Esophagus muscularis mucosa (tissue), 4 donors: ENCODE measurements around the gene MTPN.

Source experiments
- CTCF ChIP-seq, 3 experiments: fragments of 200-600 bp in 2 of 3; fragments of 450-650 bp in 1 of 3; sonication (generic) in 2 of 3; IDR thresholded peaks; one replicate each; pipeline ENCODE4 v1.5.1; 2017 to 2019; ENCODE audit warnings: antibody characterized with exemption in 3 of 3, mild to moderate bottlenecking in 2 of 3, moderate library complexity in 1 of 3
- EP300 ChIP-seq: sonication (generic); formaldehyde crosslinking; IDR thresholded peaks from one replicate; pipeline ENCODE4 v1.6.1; 2017; ENCODE audit warnings: antibody characterized with exemption
- POLR2A ChIP-seq: fragments of 450-650 bp; IDR thresholded peaks from one replicate; pipeline ENCODE4 v1.6.1; 2017; ENCODE audit warnings: antibody characterized with exemption, moderate library complexity, mild to moderate bottlenecking, low read depth
- POLR2AphosphoS5 ChIP-seq, 2 donors: sonication (generic); formaldehyde crosslinking; IDR thresholded peaks; one replicate each; pipeline ENCODE4 v1.6.1; 2017; ENCODE audit warnings: antibody characterized with exemption in 2 of 2

- TF ChIP-seq POLR2A (no peak), CTCF (IDR thresholded peaks at IDR 0.05) (no peak), EP300 (no peak), POLR2AphosphoS5 (IDR thresholded peaks at IDR 0.05) (no peak)
These were observed 39.7 kb upstream of the MTPN start for GRCh38 chr7:136016649-136017395.
